Activated CD4-positive, alpha-beta memory T cell treated with anti-CD3 and anti-CD28 coated beads for 36 hours (primary cell): ENCODE results near the gene CCL26. TPM values are rescaled to one million over a fixed set of nuclear protein-coding genes. Genes with fewer than 3 reads are reported as not detected.
"Not testable (repeated sequence)": the region's sequence is repeated elsewhere in the genome, so short reads cannot be mapped to it uniquely, and the experiment has no call there.

Experiments used
- CTCF ChIA-PET: fragments of 350-600 bp; sonication (Branson Sonifier 250); formaldehyde crosslinking; loops from one replicate; lab custom pipeline; 2021; ENCODE audit warnings: antibody characterized with exemption, inconsistent platforms; lab: Charles Lee
- POLR2A ChIA-PET: fragments of 350-600 bp; sonication (Branson Sonifier 250); formaldehyde crosslinking; loops from one replicate; lab custom pipeline; 2021; ENCODE audit warnings: antibody characterized with exemption; lab: Charles Lee
- DNase-seq: peaks from one replicate; pipeline ENCODE4 v3.0.0-alpha.2; 2020
- H3K27ac Mint-ChIP-seq: one replicate; pipeline ENCODE4 v1.8.0; 2021; ENCODE audit warnings: mixed read lengths
- H3K27me3 Mint-ChIP-seq: one replicate; pipeline ENCODE4 v1.8.0; 2021; ENCODE audit warnings: mixed read lengths
- H3K36me3 Mint-ChIP-seq: one replicate; pipeline ENCODE4 v1.8.0; 2021; ENCODE audit warnings: mixed read lengths
- H3K4me1 Mint-ChIP-seq: one replicate; pipeline ENCODE4 v1.8.0; 2021; ENCODE audit warnings: low read depth, mixed read lengths
- H3K4me3 Mint-ChIP-seq: one replicate; pipeline ENCODE4 v1.8.0; 2021; ENCODE audit warnings: mild to moderate bottlenecking, mixed read lengths
- H3K9me3 Mint-ChIP-seq: one replicate; pipeline ENCODE4 v1.8.0; 2021; ENCODE audit warnings: mixed read lengths
- intact Hi-C: fragments of 100-400 bp; cut with micrococcal nuclease; formaldehyde crosslinking; loops from one replicate; pipeline ENCODE4 v1.15.1; 2023
- total RNA-seq, 2 experiments: library from RNA; stranded (reverse); gene quantifications; one replicate each; pipeline ENCODE4 v1.2.3, GENCODE V29; 2021

The CCL26 gene
- total RNA-seq, 2 experiments from 2014 or later: 1.3 to 2.0 TPM

- H3K4me1 Mint-ChIP-seq, H3K36me3 Mint-ChIP-seq, CTCF ChIA-PET, DNase-seq, H3K9me3 Mint-ChIP-seq, H3K4me3 Mint-ChIP-seq, H3K27ac Mint-ChIP-seq, H3K27me3 Mint-ChIP-seq, POLR2A ChIA-PET, intact Hi-C loops: not testable (repeated sequence)
These were observed 16.3 kb upstream of the CCL26 start for GRCh38 chr7:75788154-75788847.

DNA sequence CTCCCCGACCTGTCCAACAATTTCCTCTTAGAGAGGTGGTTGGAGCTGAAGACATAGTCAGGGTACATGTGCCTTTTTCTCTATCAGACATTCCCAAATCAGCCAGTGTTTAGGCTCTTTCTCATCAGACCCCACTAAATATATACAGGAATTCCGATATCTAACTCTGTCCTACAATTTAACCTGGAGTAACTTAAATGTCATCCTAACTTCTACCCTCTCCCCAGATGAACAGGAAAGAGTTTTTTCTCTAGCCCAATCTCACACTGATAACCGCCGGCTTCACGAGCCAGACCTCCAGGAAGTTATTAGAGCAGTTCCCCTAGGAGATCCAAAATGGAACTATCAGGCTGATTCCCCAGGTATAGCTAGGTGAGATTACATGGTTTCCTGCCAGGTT lies 11.0 kb upstream of the CCL26 start:
- POLR2A ChIA-PET, H3K4me3 Mint-ChIP-seq, CTCF ChIA-PET, H3K9me3 Mint-ChIP-seq, DNase-seq, H3K27ac Mint-ChIP-seq, intact Hi-C loops, H3K36me3 Mint-ChIP-seq: not testable (repeated sequence)
- Mint-ChIP-seq H3K4me1 (peaks cover 16% of the 10 kb centered on the region), H3K27me3 (peaks cover 25% of the 10 kb centered on the region)

- H3K27ac Mint-ChIP-seq, H3K9me3 Mint-ChIP-seq, POLR2A ChIA-PET, H3K4me3 Mint-ChIP-seq, CTCF ChIA-PET, H3K36me3 Mint-ChIP-seq, intact Hi-C loops, DNase-seq: not testable (repeated sequence)
- peaks cover 37% of the 10 kb centered on the region for H3K4me1 Mint-ChIP-seq
- H3K27me3 Mint-ChIP-seq: peaks cover 25% of the 10 kb centered on the region
These were observed 8.7 kb upstream of the CCL26 start for GRCh38 chr7:75780647-75781273.

- POLR2A ChIA-PET, H3K36me3 Mint-ChIP-seq, DNase-seq, H3K4me3 Mint-ChIP-seq, H3K27ac Mint-ChIP-seq, CTCF ChIA-PET, H3K9me3 Mint-ChIP-seq: not testable (repeated sequence)
- intact Hi-C loops: loop anchor here (5.0 to 10.0 kb wide), 3 partner anchors 117 to 255 kb away; no protein-coding TSS in a partner anchor
- H3K27me3 Mint-ChIP-seq: peaks cover 25% of the 10 kb centered on the region
- peaks cover 42% of the 10 kb centered on the region for H3K4me1 Mint-ChIP-seq
These were observed 7.5 kb upstream of the CCL26 start for GRCh38 chr7:75779516-75779915.

DNA sequence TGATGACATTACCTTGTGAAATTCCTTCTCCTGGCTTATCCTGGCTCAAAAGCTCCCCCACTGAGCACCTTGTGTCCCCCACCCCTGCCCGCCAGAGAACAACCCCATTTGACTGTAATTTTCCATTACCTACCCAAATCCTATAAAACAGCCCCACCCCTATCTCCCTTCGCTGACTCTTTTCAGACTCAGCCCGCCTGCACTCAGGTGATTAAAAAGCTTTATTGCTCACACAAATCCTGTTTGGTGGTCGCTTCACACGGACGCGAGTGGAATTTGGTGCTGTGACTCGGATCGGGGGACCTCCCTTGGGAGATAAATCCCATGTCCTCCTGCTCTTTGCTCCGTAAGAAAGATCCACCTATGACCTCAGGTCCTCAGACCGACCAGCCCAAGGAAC lies 7.0 kb upstream of the CCL26 start:
- CTCF ChIA-PET, H3K9me3 Mint-ChIP-seq, POLR2A ChIA-PET, H3K27ac Mint-ChIP-seq, H3K36me3 Mint-ChIP-seq, H3K4me3 Mint-ChIP-seq, DNase-seq: not testable (repeated sequence)
- Mint-ChIP-seq H3K4me1 (peaks cover 42% of the 10 kb centered on the region), H3K27me3 (peaks cover 25% of the 10 kb centered on the region)
- intact Hi-C loops: loop anchor here (5.0 to 10.0 kb wide), 3 partner anchors 117 to 254 kb away; no protein-coding TSS in a partner anchor

DNA sequence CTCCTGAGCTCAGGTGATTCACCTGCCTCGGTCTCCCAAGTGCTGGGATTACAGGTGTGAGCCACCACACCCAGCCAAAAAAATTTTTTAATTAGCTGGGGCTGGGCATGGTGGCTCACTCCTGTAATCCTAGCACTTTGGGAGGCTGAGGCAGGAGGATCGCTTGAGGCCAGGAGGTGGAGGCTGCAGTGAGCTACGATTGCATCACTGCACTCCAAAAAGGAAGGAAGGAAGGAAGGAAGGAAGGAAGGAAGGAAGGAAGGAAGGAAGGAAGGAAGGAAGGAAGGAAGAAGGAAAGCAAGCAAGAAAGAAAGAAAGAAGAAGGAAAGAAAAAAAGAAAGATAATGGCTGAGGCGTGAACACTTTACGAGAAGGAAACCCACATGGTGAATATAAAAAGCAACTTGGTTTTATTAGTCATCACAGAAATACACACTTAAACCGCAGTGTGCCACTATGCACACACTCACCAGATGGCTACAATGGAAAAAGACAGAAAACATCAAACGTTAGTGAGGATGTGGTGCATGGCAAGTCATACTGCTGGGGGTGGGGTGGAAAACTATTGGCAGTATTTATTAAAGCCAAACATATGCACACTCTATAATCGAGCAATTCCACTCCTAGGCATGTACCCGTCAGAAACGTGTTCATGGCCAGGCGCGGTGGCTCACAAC lies 4.4 kb upstream of the CCL26 start:
- CTCF ChIA-PET: interaction anchor here (0.7 to 1.2 kb wide), 2 partner anchors 14 to 137 kb away, joined by 3 read pairs; no protein-coding TSS in a partner anchor
- peaks cover 12% of the 10 kb centered on the region for H3K27me3 Mint-ChIP-seq
- DNase-seq: peak; percentile 78
- intact Hi-C loops: loop anchor here (2.0 to 10.0 kb wide), 5 partner anchors 66 to 252 kb away; no protein-coding TSS in a partner anchor
- H3K4me1 Mint-ChIP-seq: peaks cover 50% of the 10 kb centered on the region
- peak overlapping the region; percentile 49 for H3K4me3 Mint-ChIP-seq
- no peaks in the 10 kb centered on the region for H3K36me3 Mint-ChIP-seq
- peaks cover 4% of the 10 kb centered on the region for H3K9me3 Mint-ChIP-seq
- peak overlapping the region; percentile 80 for H3K27ac Mint-ChIP-seq
- POLR2A ChIA-PET: no interaction called here

GRCh38 chr7:75773958-75774357 lies 1.9 kb upstream of the CCL26 start:
- H3K27ac Mint-ChIP-seq, CTCF ChIA-PET: not testable (repeated sequence)

GRCh38 chr7:75771224-75771623 lies 787 bp downstream of the CCL26 start:
- POLR2A ChIA-PET: interaction anchor here (0.9 kb wide), 1 partner anchor 101 kb away, joined by 4 read pairs; no protein-coding TSS in a partner anchor
- H3K9me3 Mint-ChIP-seq: no peaks in the 10 kb centered on the region
- intact Hi-C loops: loop anchor here (10.0 kb wide), 1 partner anchor 246 kb away; no protein-coding TSS in a partner anchor
- no peak overlapping the region for H3K27ac Mint-ChIP-seq
- CTCF ChIA-PET: interaction anchor here (1.0 kb wide), 1 partner anchor 9 kb away, joined by 4 read pairs; no protein-coding TSS in a partner anchor
- peaks cover 17% of the 10 kb centered on the region for H3K4me1 Mint-ChIP-seq
- DNase-seq: no peak
- no peaks in the 10 kb centered on the region for H3K27me3 Mint-ChIP-seq
- H3K4me3 Mint-ChIP-seq: no peak overlapping the region
- H3K36me3 Mint-ChIP-seq: no peaks in the 10 kb centered on the region

More at GRCh38 chr7:75773958-75774357, 1.9 kb upstream of the CCL26 start:
- H3K9me3 Mint-ChIP-seq, POLR2A ChIA-PET, H3K36me3 Mint-ChIP-seq, H3K27me3 Mint-ChIP-seq, DNase-seq, H3K4me3 Mint-ChIP-seq: not testable (repeated sequence)
- H3K4me1 Mint-ChIP-seq: peaks cover 43% of the 10 kb centered on the region
- intact Hi-C loops: loop anchor here (10.0 kb wide), 1 partner anchor 249 kb away; no protein-coding TSS in a partner anchor

DNA sequence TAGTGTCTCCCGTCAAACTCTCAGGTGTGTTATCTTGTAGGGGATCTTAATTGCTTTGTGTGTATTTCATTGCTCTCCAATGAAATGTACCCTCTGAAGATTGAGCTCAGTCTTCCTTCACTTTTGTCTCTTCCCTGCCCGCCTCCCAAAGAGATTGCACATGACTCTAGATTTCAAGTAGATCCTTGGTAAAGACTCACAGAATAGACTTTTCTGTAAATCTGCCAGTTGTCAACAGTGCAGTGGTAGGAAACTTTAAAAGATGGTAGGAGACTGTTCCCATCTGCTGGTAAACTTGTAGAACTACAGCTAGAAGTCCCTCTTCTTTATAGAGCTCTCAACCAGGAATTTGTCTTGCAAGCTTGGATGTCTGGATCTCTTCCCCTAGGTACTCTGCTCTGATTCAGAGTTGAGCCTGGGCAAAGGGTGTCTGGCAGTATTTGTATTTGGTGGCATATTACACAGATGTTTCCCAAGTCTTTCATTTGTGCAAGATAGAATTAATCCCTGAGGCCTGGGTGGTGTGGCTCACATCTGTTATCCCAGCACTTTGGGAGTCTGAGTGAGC lies 9.6 kb downstream of the CCL26 start:
- Mint-ChIP-seq H3K36me3 (no peaks in the 10 kb centered on the region), H3K27ac (no peak overlapping the region), H3K27me3 (no peaks in the 10 kb centered on the region), H3K9me3 (no peaks in the 10 kb centered on the region), H3K4me1 (peaks cover 2% of the 10 kb centered on the region), H3K4me3 (no peak overlapping the region)
- intact Hi-C loops: loop anchor here (5.0 kb wide), 1 partner anchor 120 kb away; no protein-coding TSS in a partner anchor
- ChIA-PET POLR2A (interaction anchor here (0.6 to 1.2 kb wide), 2 partner anchors 23 to 104 kb away, joined by 3 read pairs; no protein-coding TSS in a partner anchor), CTCF (interaction anchor here (0.6 to 3.0 kb wide), 12 partner anchors 8 to 258 kb away, joined by 3 to 14 read pairs (median 4); partner anchors contain the start of genes CCL26 and HIP1)
- no peak for DNase-seq

DNA sequence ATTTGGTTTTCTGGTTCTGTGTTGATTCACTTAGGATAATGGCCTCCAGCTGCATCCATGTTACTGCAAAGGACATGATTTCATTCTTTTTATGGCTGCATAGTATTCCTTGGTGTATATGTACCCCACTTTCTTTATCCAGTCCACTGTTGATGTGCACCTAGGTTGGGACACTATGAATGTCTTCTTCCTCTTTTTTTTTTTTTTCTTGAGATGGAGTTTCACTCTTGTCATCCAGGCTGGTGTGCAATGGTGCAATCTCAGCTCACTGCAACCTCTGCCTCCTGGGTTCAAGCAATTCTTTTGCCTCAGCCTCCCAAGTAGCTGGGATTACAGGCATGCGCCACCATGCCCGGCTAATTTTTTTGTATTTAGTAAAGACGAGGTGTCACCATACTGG lies 10.2 kb downstream of the CCL26 start:
- not testable (repeated sequence) for H3K27ac Mint-ChIP-seq, H3K9me3 Mint-ChIP-seq, H3K27me3 Mint-ChIP-seq, H3K4me1 Mint-ChIP-seq, H3K4me3 Mint-ChIP-seq, H3K36me3 Mint-ChIP-seq, DNase-seq
- CTCF ChIA-PET: interaction anchor here (1.0 to 3.0 kb wide), 7 partner anchors 10 to 258 kb away, joined by 3 to 14 read pairs (median 4); partner anchors contain the start of genes CCL26 and HIP1
- POLR2A ChIA-PET: interaction anchor here (1.2 kb wide), 1 partner anchor 105 kb away, joined by 3 read pairs; no protein-coding TSS in a partner anchor
- intact Hi-C loops: loop anchor here (5.0 kb wide), 1 partner anchor 120 kb away; no protein-coding TSS in a partner anchor

DNA sequence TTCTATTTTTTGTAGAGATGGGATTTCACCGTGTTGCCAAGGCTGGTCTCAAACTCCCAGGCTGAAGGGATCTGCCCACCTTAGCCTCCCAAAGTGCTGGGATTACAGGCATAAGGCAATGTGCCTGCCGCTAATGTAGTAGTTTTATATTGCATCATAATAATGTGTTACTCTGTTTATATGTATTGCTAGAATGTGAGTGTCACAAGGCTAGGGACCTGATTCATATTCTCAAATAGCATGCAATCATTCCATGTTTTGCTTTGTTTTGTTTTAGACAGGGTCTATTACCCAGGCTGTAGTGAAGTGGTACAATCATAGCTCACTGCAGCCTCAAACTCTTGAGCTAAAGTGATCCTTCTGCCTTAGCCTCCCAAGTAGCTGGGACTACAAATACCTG lies 13.5 kb downstream of the CCL26 start:
- CTCF ChIA-PET: interaction anchor here (0.6 kb wide), 1 partner anchor 113 kb away, joined by 4 read pairs; no protein-coding TSS in a partner anchor
- no peaks in the 10 kb centered on the region for H3K36me3 Mint-ChIP-seq
- POLR2A ChIA-PET: no interaction called here
- H3K4me1 Mint-ChIP-seq: peaks cover 2% of the 10 kb centered on the region
- no peak overlapping the region for H3K27ac Mint-ChIP-seq
- H3K9me3 Mint-ChIP-seq: no peaks in the 10 kb centered on the region
- H3K4me3 Mint-ChIP-seq: no peak overlapping the region
- no peaks in the 10 kb centered on the region for H3K27me3 Mint-ChIP-seq
- DNase-seq: no peak
- intact Hi-C loops: no loop called here
